Hematopoietic multipotent progenitor cell (in vitro differentiated cells): Measurements from ENCODE around the gene SEL1L3. TPM values are rescaled to one million over a fixed set of nuclear protein-coding genes. Genes with fewer than 3 reads are reported as not detected.
"Not testable (repeated sequence)": the region's sequence is repeated elsewhere in the genome, so short reads cannot be mapped to it uniquely, and the experiment has no call there.

ENCODE experiments used
- DNase-seq, 3 donors: peaks; one replicate each; pipeline ENCODE4 v3.0.0-alpha.2; 2011 to 2015; ENCODE audit warnings: low read depth in 2 of 3, low spot score in 2 of 3
- total RNA-seq: library from RNA; depleted of rRNA; stranded (reverse); fragments of >200 nt; gene quantifications from one replicate; pipeline ENCODE4 v1.2.3, GENCODE V29; 2012

SEL1L3 gene
- total RNA-seq, 1 donor = 31.8 TPM

GRCh38 chr4:25879991-25880651 lies 17.3 kb upstream of the SEL1L3 start:
- no peak for DNase-seq

- no peak for DNase-seq
These were observed 16.8 kb upstream of the SEL1L3 start for GRCh38 chr4:25879587-25879986.

GRCh38 chr4:25879091-25879584 lies 16.4 kb upstream of the SEL1L3 start:
- no peak for DNase-seq

- no peak for DNase-seq
These were observed 15.9 kb upstream of the SEL1L3 start for GRCh38 chr4:25878676-25879075.

- no peak for DNase-seq
These were observed 12.5 kb upstream of the SEL1L3 start for GRCh38 chr4:25875281-25875745.

GRCh38 chr4:25874655-25875054 lies 11.9 kb upstream of the SEL1L3 start:
- DNase-seq = no peak

- no peak for DNase-seq
These were observed 10.9 kb upstream of the SEL1L3 start for GRCh38 chr4:25873632-25874129.

- no peak for DNase-seq
These were observed 10.3 kb upstream of the SEL1L3 start for GRCh38 chr4:25872851-25873631.

- DNase-seq = no peak
These were observed 7.3 kb upstream of the SEL1L3 start for GRCh38 chr4:25870081-25870480.

- no peak for DNase-seq
These were observed 5.0 kb upstream of the SEL1L3 start for GRCh38 chr4:25867781-25868294.

- DNase-seq = not testable (repeated sequence)
These were observed 3.6 kb upstream of the SEL1L3 start for GRCh38 chr4:25866401-25866800.

- DNase-seq = no peak
These were observed 2.8 kb upstream of the SEL1L3 start for GRCh38 chr4:25865586-25865985.

GRCh38 chr4:25863831-25864418 lies 1.1 kb upstream of the SEL1L3 start:
- no peak for DNase-seq

- DNase-seq = peak in 1 of 3 donors; percentile 23
These were observed 578 bp upstream of the SEL1L3 start for GRCh38 chr4:25863347-25863784.

- DNase-seq = peak in 1 of 3 donors; percentile 40
These were observed 807 bp downstream of the SEL1L3 start for GRCh38 chr4:25861951-25862410.

GRCh38 chr4:25861280-25861950 lies 1.4 kb downstream of the SEL1L3 start:
- DNase-seq = peak in 2 of 3 donors; percentile 40 to 67

GRCh38 chr4:25860586-25861279 lies 2.1 kb downstream of the SEL1L3 start:
- peak in 2 of 3 donors; percentile 56 to 77 for DNase-seq

GRCh38 chr4:25859429-25860148 lies 3.2 kb downstream of the SEL1L3 start:
- peak in 2 of 3 donors; percentile 50 to 73 for DNase-seq

- DNase-seq = no peak
These were observed 4.9 kb downstream of the SEL1L3 start for GRCh38 chr4:25857851-25858400.
